D721Med (cell line): ENCODE data around the gene AP5M1.
"Not testable (repeated sequence)": the region's sequence is repeated elsewhere in the genome, so short reads cannot be mapped to it uniquely, and the experiment has no call there.

Experiments
- DNase-seq: peaks from one replicate; pipeline ENCODE4 v3.0.0; 2011; ENCODE audit warnings: low spot score; ENCODE audit not compliant: insufficient read length
- FAIRE-seq: peaks from 2 replicates; lab custom pipeline; 2011; peaks lifted over from hg19 to GRCh38; lab: Jason Lieb, UNC
- TF ChIP-seq, protein P1 (sequence below): IDR thresholded peaks from 2 replicates; pipeline ENCODE4 v1.5.1; 2012; ENCODE audit warnings: mild to moderate bottlenecking, control low read depth; ENCODE audit not compliant: insufficient read depth; ENCODE audit errors: missing control alignments

The AP5M1 gene

DNA sequence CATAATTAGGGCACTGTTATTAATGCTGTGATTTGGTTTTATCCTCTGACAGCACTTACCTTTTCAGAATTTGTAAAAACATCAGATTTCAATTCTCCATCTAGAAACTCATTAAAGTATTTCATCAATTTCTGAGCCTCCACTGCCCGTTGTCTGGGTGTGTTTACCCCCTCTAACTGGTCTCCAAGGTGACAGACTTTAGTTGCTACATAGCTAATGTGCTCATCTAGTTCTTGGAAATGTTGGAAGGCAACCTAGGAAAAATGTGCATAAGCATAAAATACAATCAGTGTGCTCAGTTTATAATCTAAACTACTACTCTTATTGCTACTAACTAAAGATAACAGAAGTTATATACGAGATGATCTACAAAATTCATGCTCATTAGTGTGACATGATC is 24.7 kb upstream of the AP5M1 start:
- TF ChIP-seq, protein P1, sequence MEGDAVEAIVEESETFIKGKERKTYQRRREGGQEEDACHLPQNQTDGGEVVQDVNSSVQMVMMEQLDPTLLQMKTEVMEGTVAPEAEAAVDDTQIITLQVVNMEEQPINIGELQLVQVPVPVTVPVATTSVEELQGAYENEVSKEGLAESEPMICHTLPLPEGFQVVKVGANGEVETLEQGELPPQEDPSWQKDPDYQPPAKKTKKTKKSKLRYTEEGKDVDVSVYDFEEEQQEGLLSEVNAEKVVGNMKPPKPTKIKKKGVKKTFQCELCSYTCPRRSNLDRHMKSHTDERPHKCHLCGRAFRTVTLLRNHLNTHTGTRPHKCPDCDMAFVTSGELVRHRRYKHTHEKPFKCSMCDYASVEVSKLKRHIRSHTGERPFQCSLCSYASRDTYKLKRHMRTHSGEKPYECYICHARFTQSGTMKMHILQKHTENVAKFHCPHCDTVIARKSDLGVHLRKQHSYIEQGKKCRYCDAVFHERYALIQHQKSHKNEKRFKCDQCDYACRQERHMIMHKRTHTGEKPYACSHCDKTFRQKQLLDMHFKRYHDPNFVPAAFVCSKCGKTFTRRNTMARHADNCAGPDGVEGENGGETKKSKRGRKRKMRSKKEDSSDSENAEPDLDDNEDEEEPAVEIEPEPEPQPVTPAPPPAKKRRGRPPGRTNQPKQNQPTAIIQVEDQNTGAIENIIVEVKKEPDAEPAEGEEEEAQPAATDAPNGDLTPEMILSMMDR: no peak
- FAIRE-seq (no peak), DNase-seq (no peak)

DNA sequence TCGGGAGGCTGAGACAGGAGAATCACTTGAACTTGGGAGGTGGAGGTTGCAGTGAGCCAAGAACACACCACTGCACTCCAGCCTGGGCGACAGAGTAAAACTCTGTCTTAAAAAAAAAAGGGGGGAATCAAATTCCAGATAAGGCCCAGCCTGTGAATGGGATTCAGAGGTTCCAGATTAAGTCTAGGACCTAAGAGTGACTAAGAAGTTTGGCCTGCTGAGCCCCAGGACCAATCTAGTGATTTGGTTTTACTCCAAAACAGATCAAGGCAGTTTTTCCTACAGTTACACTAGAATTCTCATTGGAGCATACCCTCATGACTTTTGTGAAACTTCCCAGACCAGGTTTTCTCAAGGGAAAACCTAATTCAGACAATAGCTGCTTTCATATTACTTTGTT is 22.8 kb upstream of the AP5M1 start:
- FAIRE-seq (no peak), DNase-seq (no peak)
- TF ChIP-seq, protein P1: no peak

DNA sequence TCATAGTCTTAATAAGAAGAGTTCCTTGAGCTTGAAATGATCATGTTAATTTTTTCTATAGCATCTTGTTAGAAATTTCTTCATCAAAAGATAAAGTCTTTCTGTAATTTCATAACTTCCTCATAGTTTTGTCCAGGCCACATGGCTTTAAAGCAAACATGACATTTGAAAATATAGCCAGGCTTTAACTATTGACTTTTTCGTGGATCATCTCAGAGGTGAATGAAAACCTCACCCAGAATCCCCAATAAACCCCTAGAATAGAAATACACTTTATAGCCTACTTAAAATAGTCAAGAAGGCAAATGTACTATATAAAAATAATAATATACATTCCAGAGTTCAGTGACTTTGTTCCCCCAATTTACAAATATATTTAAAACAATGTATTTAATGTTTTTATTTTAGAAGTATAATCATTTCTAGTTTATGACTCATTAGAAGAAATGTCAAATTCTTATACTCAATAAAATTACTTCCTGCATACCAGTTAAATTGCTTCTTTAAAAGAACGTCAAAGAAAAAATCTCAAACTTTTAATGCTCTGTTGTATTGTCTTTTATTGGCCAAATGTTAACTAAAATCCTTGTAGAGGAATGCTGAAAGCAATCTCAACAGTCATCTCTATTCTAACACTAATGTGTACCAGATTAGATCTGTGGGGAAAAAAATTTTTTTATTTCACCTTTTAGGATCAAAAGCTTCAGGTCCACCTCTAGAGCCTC is 21.7 kb upstream of the AP5M1 start:
- FAIRE-seq (no peak), DNase-seq (no peak)
- TF ChIP-seq, protein P1: no peak

DNA sequence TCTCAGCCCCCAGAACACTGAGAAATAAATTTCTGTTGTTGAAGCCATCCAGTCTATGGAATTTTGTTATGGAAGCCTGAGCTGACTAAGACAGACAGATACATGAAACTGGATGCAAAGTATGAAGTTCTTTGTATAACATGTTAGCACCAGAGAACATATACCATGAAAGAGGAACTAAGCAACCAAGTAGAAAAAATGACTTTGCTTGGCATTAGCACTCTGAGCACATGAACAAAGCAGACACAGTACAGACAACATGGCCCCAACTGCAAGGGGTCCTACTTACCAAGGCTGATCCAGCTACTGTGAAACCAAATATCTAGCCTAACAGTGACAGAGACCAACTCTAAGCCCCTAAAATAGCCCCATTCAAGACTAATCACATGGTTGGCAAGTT is 13.9 kb upstream of the AP5M1 start:
- DNase-seq (no peak), FAIRE-seq (no peak)
- TF ChIP-seq, protein P1: no peak

DNA sequence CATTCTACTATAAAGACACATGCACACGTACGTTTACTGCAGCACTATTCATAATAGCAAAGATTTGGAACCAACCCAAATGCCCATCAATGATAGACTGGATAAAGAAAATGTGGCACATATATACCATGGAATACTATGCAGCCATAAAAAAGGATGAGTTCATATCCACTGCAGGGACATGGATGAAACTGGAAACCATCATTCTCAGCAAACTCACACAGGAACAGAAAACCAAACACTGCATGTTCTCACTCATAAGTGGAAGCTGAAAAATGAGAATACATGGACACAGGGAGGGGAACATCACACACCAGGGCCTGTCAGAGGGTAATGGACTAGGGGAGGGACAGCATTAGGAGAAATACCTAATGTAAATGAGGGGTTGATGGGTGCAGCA is 10.6 kb upstream of the AP5M1 start:
- not testable (repeated sequence) for FAIRE-seq, DNase-seq

DNA sequence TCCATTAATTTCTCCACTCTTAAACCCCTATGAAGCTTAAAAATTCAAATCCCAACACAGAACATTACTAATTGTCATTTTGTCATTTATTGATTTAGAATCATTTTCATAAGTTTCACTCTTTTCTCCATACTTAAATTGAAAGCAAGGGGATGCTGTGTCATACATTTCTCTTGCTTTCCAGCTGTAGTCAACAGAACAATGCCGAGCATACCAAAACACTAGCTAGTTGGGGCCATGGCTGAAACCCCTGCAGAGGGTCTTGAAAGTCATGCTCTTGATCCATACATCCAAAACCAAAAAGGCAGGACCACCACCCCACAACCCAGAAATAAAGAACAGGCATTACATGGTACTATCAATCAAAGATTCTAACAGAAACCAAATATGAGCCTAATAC is 9.1 kb upstream of the AP5M1 start:
- TF ChIP-seq, protein P1: no peak
- FAIRE-seq (no peak), DNase-seq (no peak)

DNA sequence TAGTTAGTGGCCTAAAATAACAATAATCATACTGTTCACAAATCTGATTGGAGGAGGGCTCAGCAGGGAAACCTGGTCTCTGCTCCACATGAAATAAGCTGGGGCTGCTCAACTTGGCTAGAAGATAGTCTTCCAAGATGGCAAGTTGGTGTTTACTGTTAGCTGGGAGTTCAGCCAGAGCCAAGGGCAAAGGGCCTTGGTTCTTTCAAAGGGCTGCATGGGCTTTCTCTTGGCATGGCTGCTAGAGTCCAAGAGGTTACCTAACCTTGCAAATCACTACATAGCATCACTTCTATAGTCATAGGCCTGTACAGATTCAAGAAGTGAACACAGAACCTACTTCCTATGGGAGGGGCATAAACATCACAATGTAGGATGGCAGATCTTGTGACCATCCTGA is 7.2 kb upstream of the AP5M1 start:
- DNase-seq (no peak), FAIRE-seq (no peak)
- TF ChIP-seq, protein P1: no peak
